ENCODE data around the gene SLC26A9. TPM values are rescaled to one million over a fixed set of nuclear protein-coding genes. Genes with fewer than 3 reads are reported as not detected.
"Not testable (repeated sequence)": the region's sequence is repeated elsewhere in the genome, so short reads cannot be mapped to it uniquely, and the experiment has no call there.

The SLC26A9 gene
- total and polyA plus RNA-seq, 9 donors = 0.04 to 0.22 (median 0.08) TPM

GRCh38 chr1:205880923-205881322 lies 62.3 kb downstream of the SLC26A9 start:
- peaks cover 7% of the 10 kb centered on the region for H3K9me3 ChIP-seq (replicated peaks; ENCODE audit: control insufficient read depth, low read depth, low read length)
- no peak overlapping the region for H3K27ac ChIP-seq (ENCODE audit: low read length)
- no peak for DNase-seq
- H3K4me1 ChIP-seq (ENCODE audit: control insufficient read depth, insufficient read depth, low read length) = no peaks in the 10 kb centered on the region
- no peak overlapping the region for H3K4me3 ChIP-seq (ENCODE audit: low read length)
- no peaks in the 10 kb centered on the region for H3K36me3 ChIP-seq (ENCODE audit: control insufficient read depth, insufficient read depth, low read length)
- peaks cover 4% of the 10 kb centered on the region for H3K27me3 ChIP-seq (ENCODE audit: control insufficient read depth, insufficient read depth, low read length)

GRCh38 chr1:205879974-205880373 lies 63.3 kb downstream of the SLC26A9 start:
- H3K36me3 ChIP-seq (ENCODE audit: control insufficient read depth, insufficient read depth, low read length) = no peaks in the 10 kb centered on the region
- DNase-seq = no peak
- H3K4me1 ChIP-seq (ENCODE audit: control insufficient read depth, insufficient read depth, low read length) = no peaks in the 10 kb centered on the region
- no peak overlapping the region for H3K4me3 ChIP-seq (ENCODE audit: low read length)
- peaks cover 4% of the 10 kb centered on the region for H3K27me3 ChIP-seq (ENCODE audit: control insufficient read depth, insufficient read depth, low read length)
- no peak overlapping the region for H3K27ac ChIP-seq (ENCODE audit: low read length)
- peaks cover 7% of the 10 kb centered on the region for H3K9me3 ChIP-seq (replicated peaks; ENCODE audit: control insufficient read depth, low read depth, low read length)
- WGBS (ENCODE audit: insufficient coverage) = no CpG with 5 or more reads among the region's 1 CpG

DNA sequence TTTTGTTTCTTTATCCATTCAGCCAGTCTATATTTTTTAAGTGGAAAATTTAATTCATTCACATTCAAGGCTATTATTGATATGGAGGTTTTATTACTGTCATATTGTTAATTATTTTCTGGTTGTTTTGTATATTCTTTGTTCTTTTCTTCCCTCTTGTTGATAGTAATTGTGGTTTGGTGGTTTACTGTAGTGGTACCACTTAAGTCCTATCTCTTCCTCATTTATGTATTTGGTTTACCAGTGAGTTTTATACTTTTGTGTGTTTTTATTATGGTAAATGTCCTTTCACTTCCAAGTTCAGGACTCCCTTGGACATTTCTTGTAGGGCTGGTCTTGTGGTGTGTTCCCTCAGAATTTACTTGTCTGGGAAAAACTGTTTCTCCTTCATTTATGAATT lies 65.2 kb downstream of the SLC26A9 start:
- Histone ChIP-seq H3K36me3 (ENCODE audit: control insufficient read depth, insufficient read depth, low read length) (no peaks in the 10 kb centered on the region), H3K27ac (ENCODE audit: low read length) (no peak overlapping the region), H3K4me1 (ENCODE audit: control insufficient read depth, insufficient read depth, low read length) (no peaks in the 10 kb centered on the region), H3K4me3 (ENCODE audit: low read length) (no peak overlapping the region), H3K9me3 (replicated peaks; ENCODE audit: control insufficient read depth, low read depth, low read length) (peaks cover 7% of the 10 kb centered on the region), H3K27me3 (ENCODE audit: control insufficient read depth, insufficient read depth, low read length) (peaks cover 4% of the 10 kb centered on the region)
- no peak for DNase-seq

- not testable (repeated sequence) for H3K27me3 ChIP-seq (ENCODE audit: control insufficient read depth, insufficient read depth, low read length); H3K4me1 ChIP-seq (ENCODE audit: control insufficient read depth, insufficient read depth, low read length); DNase-seq; H3K9me3 ChIP-seq (replicated peaks; ENCODE audit: control insufficient read depth, low read depth, low read length); H3K36me3 ChIP-seq (ENCODE audit: control insufficient read depth, insufficient read depth, low read length); H3K27ac ChIP-seq (ENCODE audit: low read length); H3K4me3 ChIP-seq (ENCODE audit: low read length)
Measured at GRCh38 chr1:205873148-205873547, 70.1 kb downstream of the SLC26A9 start.

- H3K27ac ChIP-seq (ENCODE audit: low read length) = no peak overlapping the region
- H3K36me3 ChIP-seq (ENCODE audit: control insufficient read depth, insufficient read depth, low read length) = no peaks in the 10 kb centered on the region
- no peak for DNase-seq
- no peaks in the 10 kb centered on the region for H3K27me3 ChIP-seq (ENCODE audit: control insufficient read depth, insufficient read depth, low read length)
- no CpG with 5 or more reads among the region's 2 CpGs for WGBS (ENCODE audit: insufficient coverage)
- no peaks in the 10 kb centered on the region for H3K9me3 ChIP-seq (replicated peaks; ENCODE audit: control insufficient read depth, low read depth, low read length)
- H3K4me1 ChIP-seq (ENCODE audit: control insufficient read depth, insufficient read depth, low read length) = no peaks in the 10 kb centered on the region
- H3K4me3 ChIP-seq (ENCODE audit: low read length) = no peak overlapping the region
Measured at GRCh38 chr1:205870236-205870635, 73.0 kb downstream of the SLC26A9 start.

Other genes with a start within 250 kb of the SLC26A9 start
- gene NUCKS1, start 193.3 kb downstream of the SLC26A9 start, total RNA-seq = 200 TPM
- gene NUCKS1, start 193.3 kb downstream of the SLC26A9 start, polyA plus RNA-seq (ENCODE audit: insufficient read depth in 1 of 8, insufficient read length in 8 of 8, low replicate concordance in 1 of 8) = 100 to 1,000 TPM; 160 to 284 (median 247) TPM
- gene RAB29, start 168.0 kb downstream of the SLC26A9 start, total RNA-seq = 3.0 TPM
- gene RAB29, start 168.0 kb downstream of the SLC26A9 start, polyA plus RNA-seq (ENCODE audit: insufficient read depth in 1 of 8, insufficient read length in 8 of 8, low replicate concordance in 1 of 8) = 1 to 10 TPM; 3.0 to 8.6 (median 3.8) TPM
- gene SLC41A1, start 130.3 kb downstream of the SLC26A9 start, total RNA-seq = 15.0 TPM
- gene SLC41A1, start 130.3 kb downstream of the SLC26A9 start, polyA plus RNA-seq (ENCODE audit: insufficient read depth in 1 of 8, insufficient read length in 8 of 8, low replicate concordance in 1 of 8) = 10 to 100 TPM; 26.7 to 32.8 (median 29.3) TPM
- 0.09 TPM for gene PM20D1, start 93.3 kb downstream of the SLC26A9 start, total RNA-seq
- under 1 TPM in 5 of 8 donors, not detected in 3; 0.06 to 0.16 (median 0.09) TPM for gene PM20D1, start 93.3 kb downstream of the SLC26A9 start, polyA plus RNA-seq (ENCODE audit: insufficient read depth in 1 of 8, insufficient read length in 8 of 8, low replicate concordance in 1 of 8)
- gene RAB7B, start 59.9 kb upstream of the SLC26A9 start, total RNA-seq = 10.6 TPM
- 10 to 100 TPM in 6 of 8 donors, 1 to 10 TPM in 2; 8.6 to 13.5 (median 11.1) TPM for gene RAB7B, start 59.9 kb upstream of the SLC26A9 start, polyA plus RNA-seq (ENCODE audit: insufficient read depth in 1 of 8, insufficient read length in 8 of 8, low replicate concordance in 1 of 8)
- gene CTSE, start 80.4 kb upstream of the SLC26A9 start, total RNA-seq = 0.09 TPM
- gene CTSE, start 80.4 kb upstream of the SLC26A9 start, polyA plus RNA-seq (ENCODE audit: insufficient read depth in 1 of 8, insufficient read length in 8 of 8, low replicate concordance in 1 of 8) = 1 to 10 TPM in 2 of 8 donors, under 1 TPM in 6; 0.19 to 1.3 (median 0.41) TPM
- gene RHEX, start 109.7 kb upstream of the SLC26A9 start, total RNA-seq = 0.62 TPM
- under 1 TPM; 0.17 to 0.65 (median 0.35) TPM for gene RHEX, start 109.7 kb upstream of the SLC26A9 start, polyA plus RNA-seq (ENCODE audit: insufficient read depth in 1 of 8, insufficient read length in 8 of 8, low replicate concordance in 1 of 8)
- 0.44 TPM for gene AVPR1B, start 173.9 kb upstream of the SLC26A9 start, total RNA-seq
- 1 to 10 TPM in 2 of 8 donors, under 1 TPM in 6; 0.35 to 1.2 (median 0.66) TPM for gene AVPR1B, start 173.9 kb upstream of the SLC26A9 start, polyA plus RNA-seq (ENCODE audit: insufficient read depth in 1 of 8, insufficient read length in 8 of 8, low replicate concordance in 1 of 8)

Data from muscle of leg (tissue), 11 donors.